Measurements from ENCODE around the gene NOS1.

NOS1 gene

GRCh38 chr12:117192057-117192456, 169.4 kb downstream of the NOS1 start:
- no peak overlapping the region for H3K27ac ChIP-seq
- TF ChIP-seq, protein P1, sequence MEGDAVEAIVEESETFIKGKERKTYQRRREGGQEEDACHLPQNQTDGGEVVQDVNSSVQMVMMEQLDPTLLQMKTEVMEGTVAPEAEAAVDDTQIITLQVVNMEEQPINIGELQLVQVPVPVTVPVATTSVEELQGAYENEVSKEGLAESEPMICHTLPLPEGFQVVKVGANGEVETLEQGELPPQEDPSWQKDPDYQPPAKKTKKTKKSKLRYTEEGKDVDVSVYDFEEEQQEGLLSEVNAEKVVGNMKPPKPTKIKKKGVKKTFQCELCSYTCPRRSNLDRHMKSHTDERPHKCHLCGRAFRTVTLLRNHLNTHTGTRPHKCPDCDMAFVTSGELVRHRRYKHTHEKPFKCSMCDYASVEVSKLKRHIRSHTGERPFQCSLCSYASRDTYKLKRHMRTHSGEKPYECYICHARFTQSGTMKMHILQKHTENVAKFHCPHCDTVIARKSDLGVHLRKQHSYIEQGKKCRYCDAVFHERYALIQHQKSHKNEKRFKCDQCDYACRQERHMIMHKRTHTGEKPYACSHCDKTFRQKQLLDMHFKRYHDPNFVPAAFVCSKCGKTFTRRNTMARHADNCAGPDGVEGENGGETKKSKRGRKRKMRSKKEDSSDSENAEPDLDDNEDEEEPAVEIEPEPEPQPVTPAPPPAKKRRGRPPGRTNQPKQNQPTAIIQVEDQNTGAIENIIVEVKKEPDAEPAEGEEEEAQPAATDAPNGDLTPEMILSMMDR (IDR thresholded peaks at IDR 0.05): no peak

GRCh38 chr12:117190210-117190781, 171.1 kb downstream of the NOS1 start, which contains the start of gene FBXO21:
FBXO21 (minus strand) TSS chr12:117190470; CDS start chr12:117190456, 14 bp downstream.
- Histone ChIP-seq H3K27me3 (ENCODE audit: control insufficient read depth, insufficient read depth, low read length) (no peaks in the 10 kb centered on the region), H3K9me3 (ENCODE audit: control insufficient read depth, low read length) (no peaks in the 10 kb centered on the region), H3K79me2 (peaks cover 8% of the 10 kb centered on the region), H3K36me3 (ENCODE audit: control insufficient read depth, insufficient read depth, low read length) (no peaks in the 10 kb centered on the region), H3K9ac (no peak within 1 kb of the TSS), H3K4me1 (no peaks in the 10 kb centered on the region), H3K27ac (peak within 1 kb of the TSS; percentile 40), H2AFZ (peak within 1 kb of the TSS; percentile 93), H3K4me3 (ENCODE audit: low read depth, low read length) (peak within 1 kb of the TSS; percentile 69), H3K4me2 (ENCODE audit: low read length) (peak within 1 kb of the TSS; percentile 78)
- TF ChIP-seq, protein P1 (IDR thresholded peaks at IDR 0.05): no peak

More at GRCh38 chr12:117192057-117192456, 169.4 kb downstream of the NOS1 start:
- H3K9me3 ChIP-seq (ENCODE audit: control insufficient read depth, low read length): no peaks in the 10 kb centered on the region
- H3K4me2 ChIP-seq (ENCODE audit: low read length): no peak overlapping the region
- H3K36me3 ChIP-seq (ENCODE audit: control insufficient read depth, insufficient read depth, low read length): no peaks in the 10 kb centered on the region
- H3K9ac ChIP-seq: no peak overlapping the region
- no peaks in the 10 kb centered on the region for H3K4me1 ChIP-seq
- no peak overlapping the region for H2AFZ ChIP-seq
- no peak overlapping the region for H3K4me3 ChIP-seq (ENCODE audit: low read depth, low read length)
- no peaks in the 10 kb centered on the region for H3K27me3 ChIP-seq (ENCODE audit: control insufficient read depth, insufficient read depth, low read length)
- H3K79me2 ChIP-seq: peaks cover 8% of the 10 kb centered on the region

DNA sequence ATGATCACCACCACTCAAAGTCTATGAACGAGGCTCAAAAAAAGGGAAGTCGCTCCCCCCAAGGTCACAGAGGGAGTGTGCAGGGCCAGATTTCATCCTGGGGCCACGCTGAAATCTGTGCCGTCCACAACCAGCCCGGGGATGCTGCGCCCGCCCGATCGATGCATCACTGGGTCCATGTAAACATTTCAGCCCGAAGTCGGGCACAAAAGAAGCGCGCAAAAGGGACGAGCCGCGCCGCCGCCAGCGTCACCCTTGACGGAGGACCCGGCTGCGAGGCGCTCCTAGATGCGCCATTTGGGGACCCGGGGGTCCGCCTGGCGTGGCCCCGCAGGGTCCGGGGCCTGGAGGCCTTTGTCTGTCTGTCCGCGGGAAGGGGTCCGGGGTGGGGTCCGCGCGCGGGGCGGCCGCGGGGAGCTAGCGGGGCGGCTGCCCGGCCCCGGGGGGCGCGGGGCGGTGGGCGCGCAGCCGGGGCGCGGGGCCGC, 171.7 kb downstream of the NOS1 start:
- H3K4me2 ChIP-seq (ENCODE audit: low read length): peak overlapping the region; percentile 78
- peak overlapping the region; percentile 69 for H3K4me3 ChIP-seq (ENCODE audit: low read depth, low read length)
- no peaks in the 10 kb centered on the region for H3K4me1 ChIP-seq
- no peaks in the 10 kb centered on the region for H3K9me3 ChIP-seq (ENCODE audit: control insufficient read depth, low read length)
- no peak overlapping the region for H3K9ac ChIP-seq
- peak overlapping the region; percentile 93 for H2AFZ ChIP-seq
- H3K79me2 ChIP-seq: peaks cover 8% of the 10 kb centered on the region
- no peaks in the 10 kb centered on the region for H3K36me3 ChIP-seq (ENCODE audit: control insufficient read depth, insufficient read depth, low read length)
- no peaks in the 10 kb centered on the region for H3K27me3 ChIP-seq (ENCODE audit: control insufficient read depth, insufficient read depth, low read length)
- peak overlapping the region; percentile 2 for H3K27ac ChIP-seq
- TF ChIP-seq, protein P1 (IDR thresholded peaks at IDR 0.05): no peak

- no peak overlapping the region for H3K9ac ChIP-seq
- peak overlapping the region; percentile 93 for H2AFZ ChIP-seq
- H3K27ac ChIP-seq: peak overlapping the region; percentile 2
- peak overlapping the region; percentile 69 for H3K4me3 ChIP-seq (ENCODE audit: low read depth, low read length)
- H3K36me3 ChIP-seq (ENCODE audit: control insufficient read depth, insufficient read depth, low read length): no peaks in the 10 kb centered on the region
- H3K27me3 ChIP-seq (ENCODE audit: control insufficient read depth, insufficient read depth, low read length): no peaks in the 10 kb centered on the region
- H3K9me3 ChIP-seq (ENCODE audit: control insufficient read depth, low read length): no peaks in the 10 kb centered on the region
- H3K4me1 ChIP-seq: no peaks in the 10 kb centered on the region
- H3K79me2 ChIP-seq: peaks cover 8% of the 10 kb centered on the region
- peak overlapping the region; percentile 78 for H3K4me2 ChIP-seq (ENCODE audit: low read length)
- TF ChIP-seq, protein P1 (IDR thresholded peaks at IDR 0.05): no peak
These were observed 172.3 kb downstream of the NOS1 start for GRCh38 chr12:117188961-117189724.
